GM23338 (cell line): ENCODE measurements around the gene RARG. TPM values are rescaled to one million over a fixed set of nuclear protein-coding genes. Genes with fewer than 3 reads are reported as not detected.

Experiments used
- ATAC-seq: fragments of 200-7000 bp; cut with Tn5 transposase; 3 replicates; pipeline ENCODE4 v1.9.1; 2020
- DNase-seq: peaks from one replicate; pipeline ENCODE4 v3.0.0-alpha.2; 2015; ENCODE audit warnings: low spot score
- H2AFZ ChIP-seq: fragments of 200-600 bp; sonication (generic); 2 replicates; pipeline ENCODE4 v1.8.0; 2016; ENCODE audit warnings: antibody characterized with exemption, mild to moderate bottlenecking, moderate library complexity
- H3F3A ChIP-seq: fragments of 200-600 bp; sonication (generic); replicated peaks from 2 replicates; pipeline ENCODE4 v1.8.0; 2017; ENCODE audit warnings: antibody characterized with exemption, mixed run types, low read depth
- H3K27ac ChIP-seq: fragments of 200-600 bp; sonication (generic); 2 replicates; pipeline ENCODE4 v1.6.1; 2016; ENCODE audit warnings: low read depth
- H3K27me3 ChIP-seq: fragments of 200-600 bp; sonication (generic); 2 replicates; pipeline ENCODE4 v1.8.0; 2016; ENCODE audit warnings: mild to moderate bottlenecking, mixed run types, moderate library complexity; ENCODE audit not compliant: insufficient read depth
- H3K36me3 ChIP-seq: fragments of 200-600 bp; sonication (generic); 2 replicates; pipeline ENCODE4 v1.8.0; 2016; ENCODE audit warnings: mild to moderate bottlenecking; ENCODE audit not compliant: insufficient read depth
- H3K4me1 ChIP-seq: fragments of 200-600 bp; sonication (generic); 2 replicates; pipeline ENCODE4 v1.8.0; 2016; ENCODE audit warnings: mild to moderate bottlenecking, moderate library complexity; ENCODE audit not compliant: insufficient read depth
- H3K4me2 ChIP-seq: fragments of 200-600 bp; sonication (generic); 2 replicates; pipeline ENCODE4 v1.7.1; 2017; ENCODE audit warnings: mixed run types
- H3K4me3 ChIP-seq: fragments of 200-600 bp; sonication (generic); 2 replicates; pipeline ENCODE4 v1.6.1; 2016; ENCODE audit warnings: mixed run types
- H3K79me2 ChIP-seq: fragments of 200-600 bp; sonication (generic); replicated peaks from 2 replicates; pipeline ENCODE4 v1.8.0; 2017; ENCODE audit warnings: mild to moderate bottlenecking; ENCODE audit not compliant: insufficient read depth
- H3K9me2 ChIP-seq: fragments of 200-600 bp; sonication (generic); 2 replicates; pipeline ENCODE4 v1.8.0; 2017; ENCODE audit not compliant: insufficient read depth
- H4K20me1 ChIP-seq: fragments of 200-600 bp; sonication (generic); replicated peaks from 2 replicates; pipeline ENCODE4 v1.8.0; 2017; ENCODE audit warnings: mild to moderate bottlenecking; ENCODE audit not compliant: insufficient read depth
- H3K27ac Mint-ChIP-seq: 2 replicates; pipeline ENCODE4 v1.8.0; 2020; ENCODE audit warnings: inconsistent platforms, mild to moderate bottlenecking, moderate library complexity, mixed read lengths
- H3K27me3 Mint-ChIP-seq: 3 replicates; pipeline ENCODE4 v1.8.0; 2022; ENCODE audit warnings: low read depth, mild to moderate bottlenecking, moderate library complexity, mixed read lengths, inconsistent platforms; ENCODE audit not compliant: insufficient read depth, poor library complexity
- H3K36me3 Mint-ChIP-seq: 3 replicates; pipeline ENCODE4 v1.8.0; 2021; ENCODE audit warnings: low read depth, mild to moderate bottlenecking, inconsistent platforms, moderate library complexity, mixed read lengths
- H3K4me1 Mint-ChIP-seq: 3 replicates; pipeline ENCODE4 v1.8.0; 2020; ENCODE audit warnings: mild to moderate bottlenecking, inconsistent platforms, mixed read lengths
- H3K4me3 Mint-ChIP-seq: 3 replicates; pipeline ENCODE4 v1.8.0; 2021; ENCODE audit warnings: moderate library complexity, mild to moderate bottlenecking, inconsistent platforms, mixed read lengths
- H3K9me3 Mint-ChIP-seq: 3 replicates; pipeline ENCODE4 v1.8.0; 2020; ENCODE audit warnings: moderate library complexity, mild to moderate bottlenecking, inconsistent platforms, mixed read lengths
- CTCF ChIP-seq, 2 experiments: fragments of 200-600 bp in 1 of 2; sonication (generic) in 1 of 2; conservative IDR thresholded peaks; 2 replicates each; pipeline versions ENCODE4 v1.5.1 to v1.6.1; 2016 to 2017; ENCODE audit warnings: antibody characterized with exemption in 2 of 2, low read depth in 2 of 2, mild to moderate bottlenecking in 2 of 2, moderate library complexity in 1 of 2
- EZH2phosphoT487 ChIP-seq: fragments of 200-600 bp; sonication (generic); IDR thresholded peaks from one replicate; pipeline ENCODE4 v1.8.1; 2018; ENCODE audit warnings: antibody characterized with exemption; ENCODE audit not compliant: unreplicated experiment
- JUNB ChIP-seq: IDR thresholded peaks from one replicate; pipeline ENCODE4 v1.6.1; 2016; ENCODE audit warnings: antibody characterized with exemption; ENCODE audit not compliant: unreplicated experiment
- NANOG ChIP-seq: IDR thresholded peaks from 2 replicates; pipeline ENCODE4 v1.6.1; 2016; ENCODE audit warnings: antibody characterized with exemption, borderline replicate concordance
- POLR2AphosphoS5 ChIP-seq: IDR thresholded peaks from 2 replicates; pipeline ENCODE4 v1.6.1; 2016; ENCODE audit warnings: antibody characterized with exemption, low read depth
- ZNF114 ChIP-seq: fragments of 250-450 bp; sonication (Bioruptor Pico); IDR thresholded peaks from 2 replicates; pipeline ENCODE4 v1.5.0; 2020; ENCODE audit warnings: mild to moderate bottlenecking, moderate library complexity
- ZNF331 ChIP-seq: fragments of 250-450 bp; sonication (Bioruptor Pico); IDR thresholded peaks from 2 replicates; pipeline ENCODE4 v1.5.0; 2020; ENCODE audit warnings: low read depth, mild to moderate bottlenecking, moderate library complexity
- polyA plus RNA-seq: library from polyadenylated mRNA; unstranded; fragments of >200 nt; fragmentation: Nextera tagmentation; extraction: Ambion mirVana; gene quantifications from 2 replicates; pipeline ENCODE4 v1.2.1, GENCODE V29; 2016
- total RNA-seq: library from RNA; depleted of rRNA; stranded (reverse); fragments of >200 nt; shearing (Covaris generic); gene quantifications from 2 replicates; pipeline ENCODE4 v1.2.3, GENCODE V29; 2014
- TF ChIP-seq, protein P1 (sequence below): IDR thresholded peaks from one replicate; pipeline ENCODE4 v1.6.1; 2018; ENCODE audit warnings: antibody characterized with exemption; ENCODE audit not compliant: unreplicated experiment
- TF ChIP-seq, protein P2 (sequence below): IDR thresholded peaks from 2 replicates; pipeline ENCODE4 v1.6.1; 2016; ENCODE audit warnings: antibody characterized with exemption

RARG gene
- total and polyA plus RNA-seq, 2 experiments from 2014 or later: 18.5 to 50.2 TPM

GRCh38 chr12:53222806-53223261 lies 9.2 kb downstream of the RARG start (continued):
- TF ChIP-seq EZH2phosphoT487 (no peak), CTCF (conservative IDR thresholded peaks at IDR 0.05; ENCODE audit: low read depth in 2 of 2) (no peak), NANOG (no peak), POLR2AphosphoS5 (no peak), ZNF331 (CRISPR knock-in tag) (no peak)
- TF ChIP-seq, protein P1, sequence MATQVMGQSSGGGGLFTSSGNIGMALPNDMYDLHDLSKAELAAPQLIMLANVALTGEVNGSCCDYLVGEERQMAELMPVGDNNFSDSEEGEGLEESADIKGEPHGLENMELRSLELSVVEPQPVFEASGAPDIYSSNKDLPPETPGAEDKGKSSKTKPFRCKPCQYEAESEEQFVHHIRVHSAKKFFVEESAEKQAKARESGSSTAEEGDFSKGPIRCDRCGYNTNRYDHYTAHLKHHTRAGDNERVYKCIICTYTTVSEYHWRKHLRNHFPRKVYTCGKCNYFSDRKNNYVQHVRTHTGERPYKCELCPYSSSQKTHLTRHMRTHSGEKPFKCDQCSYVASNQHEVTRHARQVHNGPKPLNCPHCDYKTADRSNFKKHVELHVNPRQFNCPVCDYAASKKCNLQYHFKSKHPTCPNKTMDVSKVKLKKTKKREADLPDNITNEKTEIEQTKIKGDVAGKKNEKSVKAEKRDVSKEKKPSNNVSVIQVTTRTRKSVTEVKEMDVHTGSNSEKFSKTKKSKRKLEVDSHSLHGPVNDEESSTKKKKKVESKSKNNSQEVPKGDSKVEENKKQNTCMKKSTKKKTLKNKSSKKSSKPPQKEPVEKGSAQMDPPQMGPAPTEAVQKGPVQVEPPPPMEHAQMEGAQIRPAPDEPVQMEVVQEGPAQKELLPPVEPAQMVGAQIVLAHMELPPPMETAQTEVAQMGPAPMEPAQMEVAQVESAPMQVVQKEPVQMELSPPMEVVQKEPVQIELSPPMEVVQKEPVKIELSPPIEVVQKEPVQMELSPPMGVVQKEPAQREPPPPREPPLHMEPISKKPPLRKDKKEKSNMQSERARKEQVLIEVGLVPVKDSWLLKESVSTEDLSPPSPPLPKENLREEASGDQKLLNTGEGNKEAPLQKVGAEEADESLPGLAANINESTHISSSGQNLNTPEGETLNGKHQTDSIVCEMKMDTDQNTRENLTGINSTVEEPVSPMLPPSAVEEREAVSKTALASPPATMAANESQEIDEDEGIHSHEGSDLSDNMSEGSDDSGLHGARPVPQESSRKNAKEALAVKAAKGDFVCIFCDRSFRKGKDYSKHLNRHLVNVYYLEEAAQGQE: no peak

GRCh38 chr12:53222170-53222721 lies 9.8 kb downstream of the RARG start:
- H3F3A ChIP-seq: peaks cover 36% of the 10 kb centered on the region
- Mint-ChIP-seq H3K36me3 (peaks cover 5% of the 10 kb centered on the region), H3K4me1 (peaks cover 68% of the 10 kb centered on the region), H3K27ac (peak overlapping the region; percentile 35; the same call in 1 of the 2 replicates), H3K27me3 (peaks cover 35% of the 10 kb centered on the region), H3K9me3 (peaks cover 4% of the 10 kb centered on the region; the same call in 1 of the 3 replicates), H3K4me3 (peak overlapping the region; percentile 67)
- ATAC-seq (no peak), DNase-seq (peak; percentile 32)
- peaks cover 56% of the 10 kb centered on the region for H3K4me1 ChIP-seq
- H3K27me3 ChIP-seq: peaks cover 15% of the 10 kb centered on the region
- no peaks in the 10 kb centered on the region; the same call in 1 of the 2 replicates for H3K36me3 ChIP-seq
- peak overlapping the region; percentile 95 for H3K4me3 ChIP-seq
- no peaks in the 10 kb centered on the region for H3K9me2 ChIP-seq
- no peak overlapping the region for H2AFZ ChIP-seq
- peak overlapping the region; percentile 91 for H3K4me2 ChIP-seq
- TF ChIP-seq, protein P2, sequence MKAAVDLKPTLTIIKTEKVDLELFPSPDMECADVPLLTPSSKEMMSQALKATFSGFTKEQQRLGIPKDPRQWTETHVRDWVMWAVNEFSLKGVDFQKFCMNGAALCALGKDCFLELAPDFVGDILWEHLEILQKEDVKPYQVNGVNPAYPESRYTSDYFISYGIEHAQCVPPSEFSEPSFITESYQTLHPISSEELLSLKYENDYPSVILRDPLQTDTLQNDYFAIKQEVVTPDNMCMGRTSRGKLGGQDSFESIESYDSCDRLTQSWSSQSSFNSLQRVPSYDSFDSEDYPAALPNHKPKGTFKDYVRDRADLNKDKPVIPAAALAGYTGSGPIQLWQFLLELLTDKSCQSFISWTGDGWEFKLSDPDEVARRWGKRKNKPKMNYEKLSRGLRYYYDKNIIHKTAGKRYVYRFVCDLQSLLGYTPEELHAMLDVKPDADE: no peak
- no peak for TF ChIP-seq JUNB
- TF ChIP-seq POLR2AphosphoS5: no peak
- TF ChIP-seq CTCF (conservative IDR thresholded peaks at IDR 0.05; ENCODE audit: low read depth in 2 of 2): no peak
- TF ChIP-seq ZNF114 (CRISPR knock-in tag): no peak
- H3K27ac ChIP-seq: peak overlapping the region; percentile 75; the same call in 1 of the 2 replicates
- H4K20me1 ChIP-seq: no peaks in the 10 kb centered on the region
- H3K79me2 ChIP-seq: peaks cover 19% of the 10 kb centered on the region
